GM10847 (cell line): ENCODE results near the gene OR10A5.

Experiments used
- POLR2A ChIP-seq: IDR thresholded peaks from 2 replicates; pipeline ENCODE4 v1.6.1; 2011; ENCODE audit not compliant: insufficient read length; ENCODE audit errors: extremely low read depth

The OR10A5 gene

DNA sequence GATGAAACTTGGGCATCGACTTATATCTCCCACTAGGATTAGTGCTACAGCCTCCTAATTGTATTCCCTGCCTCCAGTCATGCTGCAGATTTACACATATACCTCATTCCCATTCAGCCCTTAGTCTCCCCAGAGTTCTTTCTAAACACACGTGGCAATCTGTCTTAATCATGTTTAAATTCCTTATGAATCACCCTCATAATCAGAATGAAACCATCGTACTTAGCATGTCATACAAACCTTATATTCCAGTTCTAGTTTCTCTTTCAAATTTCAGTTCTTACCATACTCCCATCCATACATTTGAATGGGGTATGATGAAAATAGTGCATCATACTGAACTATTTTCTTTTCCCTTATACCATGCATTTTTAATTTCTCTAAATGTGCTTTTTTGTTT lies 11.4 kb downstream of the OR10A5 start:
- no peak for TF ChIP-seq POLR2A

DNA sequence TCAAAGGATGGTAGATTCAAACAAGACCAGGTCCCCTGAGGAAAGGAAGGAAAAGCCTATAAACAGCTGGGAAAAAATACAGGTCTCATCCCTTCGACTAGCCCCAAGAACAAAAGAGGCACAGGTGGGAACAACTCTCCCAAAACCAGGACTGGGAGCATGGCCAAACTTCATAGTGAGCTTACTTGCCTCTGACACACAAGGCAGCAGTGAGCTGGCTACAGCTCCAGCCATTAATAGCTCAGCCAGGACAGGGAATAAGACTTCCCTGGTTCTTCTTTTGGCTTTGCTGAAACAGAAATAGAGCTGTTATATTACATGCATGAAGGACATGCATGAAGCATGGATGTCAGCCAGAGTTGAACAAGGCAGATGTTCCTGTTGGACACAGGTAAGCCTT lies 17.5 kb downstream of the OR10A5 start, which contains the start of gene OR10A2:
OR10A2 (plus strand) TSS at position 97 of the 400 bp plus-strand sequence. CDS start 6,698 bp downstream, outside the sequence.
- TF ChIP-seq POLR2A: no peak

DNA sequence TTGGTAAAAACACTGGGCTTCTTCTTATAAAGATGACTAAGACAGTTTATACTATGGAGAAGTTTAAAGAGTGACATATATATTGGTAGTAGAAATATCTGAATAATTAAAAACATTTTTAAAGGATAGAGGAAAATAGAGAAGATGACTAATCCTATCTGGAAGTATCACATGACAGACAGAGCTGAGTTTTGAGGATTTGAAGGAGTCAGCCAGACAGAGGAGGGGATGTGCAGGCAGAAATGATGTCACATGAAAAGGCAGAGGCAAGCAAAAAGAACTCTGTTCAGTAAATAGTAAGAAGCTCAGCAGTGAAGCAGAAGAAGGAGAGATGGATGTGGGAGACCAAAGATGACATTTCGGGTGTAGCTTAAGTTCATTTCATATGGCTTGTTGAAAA lies 19.0 kb downstream of the OR10A5 start:
- TF ChIP-seq POLR2A: no peak

DNA sequence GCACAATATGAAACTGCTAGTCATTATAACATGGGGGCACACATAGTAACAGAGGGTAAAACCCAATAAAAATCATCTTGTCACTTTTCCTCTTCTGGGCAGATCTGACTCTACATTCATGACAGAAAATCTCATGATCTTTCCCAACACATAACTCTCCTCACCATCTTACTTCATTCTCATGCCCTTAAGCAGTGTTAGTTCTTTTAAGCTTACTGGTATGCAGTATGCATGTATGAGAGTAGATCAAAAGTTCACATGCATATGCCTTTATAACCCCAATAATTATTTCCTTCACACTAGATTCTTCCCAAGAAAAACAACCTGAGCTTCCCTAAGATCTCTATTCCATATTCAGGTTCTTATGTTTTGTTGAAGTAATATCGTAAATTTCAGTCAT lies 25.8 kb downstream of the OR10A5 start:
- no peak for TF ChIP-seq POLR2A

DNA sequence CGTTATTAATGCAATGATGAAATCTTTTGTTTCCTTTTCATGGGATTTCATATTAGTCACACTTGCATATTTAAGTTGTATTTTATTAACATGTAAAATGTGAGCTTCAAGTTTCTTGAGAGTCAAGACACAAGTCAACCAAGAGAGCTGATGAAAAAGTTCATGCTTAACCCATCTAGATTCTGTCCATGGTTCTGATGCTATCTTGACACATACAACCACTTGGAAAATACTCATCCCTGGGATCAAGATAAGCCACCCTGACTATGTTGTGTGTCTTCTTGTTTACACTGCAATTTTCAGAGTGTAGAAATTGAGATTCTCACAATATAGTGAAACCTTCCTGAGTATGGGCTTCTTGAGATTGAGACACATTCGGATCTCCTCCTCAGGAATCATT lies 30.3 kb downstream of the OR10A5 start:
- TF ChIP-seq POLR2A: no peak

DNA sequence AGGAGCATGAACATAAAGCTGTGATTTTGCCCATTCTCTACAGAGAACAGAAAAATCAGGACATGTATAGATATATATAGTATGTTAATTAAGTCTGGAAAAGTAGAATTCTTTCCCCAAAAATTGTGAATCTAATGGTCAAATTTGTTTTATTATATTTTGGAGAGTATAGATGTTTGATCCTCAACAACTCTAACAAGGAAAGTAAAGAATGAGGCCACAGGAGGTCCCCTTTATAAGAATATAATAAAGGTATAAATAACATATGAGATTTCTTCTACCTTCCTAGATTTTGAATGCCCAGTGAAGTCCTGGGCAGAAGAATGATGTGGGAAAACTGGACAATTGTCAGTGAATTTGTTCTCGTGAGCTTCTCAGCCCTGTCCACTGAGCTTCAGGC lies 30.8 kb downstream of the OR10A5 start, which contains the start of gene OR10A4:
OR10A4 (plus strand) TSS at position 301 of the 400 bp plus-strand sequence; CDS start at position 324, 23 bp downstream.
- TF ChIP-seq POLR2A: no peak

DNA sequence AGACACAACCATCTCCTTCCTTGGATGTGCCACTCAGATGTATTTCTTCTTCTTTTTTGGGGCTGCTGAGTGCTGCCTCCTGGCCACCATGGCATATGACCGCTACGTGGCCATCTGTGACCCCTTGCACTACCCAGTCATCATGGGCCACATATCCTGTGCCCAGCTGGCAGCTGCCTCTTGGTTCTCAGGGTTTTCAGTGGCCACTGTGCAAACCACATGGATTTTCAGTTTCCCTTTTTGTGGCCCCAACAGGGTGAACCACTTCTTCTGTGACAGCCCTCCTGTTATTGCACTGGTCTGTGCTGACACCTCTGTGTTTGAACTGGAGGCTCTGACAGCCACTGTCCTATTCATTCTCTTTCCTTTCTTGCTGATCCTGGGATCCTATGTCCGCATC lies 31.4 kb downstream of the OR10A5 start:
- TF ChIP-seq POLR2A: no peak

DNA sequence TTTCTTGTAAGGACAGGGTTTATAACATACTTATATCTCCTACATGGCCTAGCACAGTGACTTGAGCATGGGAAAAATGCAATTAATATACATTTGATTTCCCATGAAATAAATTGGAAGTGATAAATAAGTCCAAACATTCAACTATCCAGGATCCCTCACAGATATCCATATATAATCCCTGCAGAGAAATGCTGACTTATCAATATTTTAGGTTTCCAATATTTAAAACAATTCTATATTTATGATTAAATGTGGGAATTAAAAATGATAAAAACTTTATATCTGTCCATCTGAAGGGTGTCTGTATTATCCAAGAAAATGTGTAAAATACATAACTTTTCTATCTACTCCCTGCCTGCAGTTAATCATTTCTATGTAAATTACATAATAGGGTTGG lies 37.3 kb downstream of the OR10A5 start:
- TF ChIP-seq POLR2A: no peak

DNA sequence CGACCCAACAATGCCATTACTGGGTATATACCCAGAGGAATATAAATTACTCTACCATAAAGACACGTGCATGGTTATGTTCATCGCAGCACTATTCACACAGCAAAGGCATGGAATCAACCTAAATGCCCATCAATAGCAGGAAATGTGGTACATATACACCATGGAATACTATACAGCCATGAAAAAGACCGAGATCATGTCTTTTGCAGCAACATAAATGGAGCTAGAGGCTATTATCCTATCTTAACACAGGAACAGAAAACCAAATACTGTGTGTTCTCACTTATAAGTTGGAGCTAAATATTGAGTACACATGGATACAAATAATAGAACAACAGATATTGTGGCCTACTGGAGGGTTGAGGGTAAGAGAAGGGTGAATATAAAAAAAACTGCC lies 43.3 kb downstream of the OR10A5 start:
- TF ChIP-seq POLR2A: no peak

DNA sequence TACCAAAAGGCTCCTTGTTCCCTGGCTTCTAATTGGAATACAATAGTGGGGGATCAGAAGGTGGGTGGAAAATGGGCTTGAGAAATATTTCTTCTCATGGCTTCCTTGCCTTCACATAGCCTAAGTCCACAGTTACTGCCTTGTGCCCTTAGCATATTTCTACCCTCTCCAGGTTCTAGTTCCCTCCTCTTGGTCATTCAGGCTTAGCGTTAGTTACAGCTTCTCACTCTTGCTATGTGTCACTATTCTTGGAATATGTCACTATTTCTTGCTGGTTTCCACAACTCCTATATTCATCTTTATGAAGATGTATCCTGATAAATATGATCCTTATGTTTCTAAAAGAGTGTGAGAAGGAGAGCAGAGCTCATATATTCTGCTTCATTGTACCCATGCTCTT lies 44.4 kb downstream of the OR10A5 start:
- no peak for TF ChIP-seq POLR2A

DNA sequence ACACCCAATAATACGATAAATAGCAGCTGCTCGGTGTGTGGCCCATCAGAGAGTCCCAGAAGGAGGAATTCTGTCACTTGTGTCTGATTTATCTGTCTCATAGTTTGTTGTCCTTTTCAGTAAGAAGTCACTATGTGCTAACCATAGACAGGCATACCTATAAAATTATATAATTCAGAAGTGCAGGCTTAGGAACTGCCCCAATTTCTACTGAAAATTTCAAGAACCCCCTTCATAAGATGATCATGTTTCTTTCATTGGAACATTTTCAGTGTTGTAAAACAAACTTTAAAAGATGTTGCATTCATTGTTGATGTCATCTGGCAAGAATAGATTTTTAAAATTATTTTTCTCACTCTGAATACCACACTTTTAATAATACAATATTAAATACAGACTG lies 46.9 kb downstream of the OR10A5 start, which contains the start of gene OR2D2:
OR2D2 (minus strand) TSS at position 101 of the 400 bp plus-strand sequence; CDS start at position 101, 0 bp downstream.
- TF ChIP-seq POLR2A: no peak

DNA sequence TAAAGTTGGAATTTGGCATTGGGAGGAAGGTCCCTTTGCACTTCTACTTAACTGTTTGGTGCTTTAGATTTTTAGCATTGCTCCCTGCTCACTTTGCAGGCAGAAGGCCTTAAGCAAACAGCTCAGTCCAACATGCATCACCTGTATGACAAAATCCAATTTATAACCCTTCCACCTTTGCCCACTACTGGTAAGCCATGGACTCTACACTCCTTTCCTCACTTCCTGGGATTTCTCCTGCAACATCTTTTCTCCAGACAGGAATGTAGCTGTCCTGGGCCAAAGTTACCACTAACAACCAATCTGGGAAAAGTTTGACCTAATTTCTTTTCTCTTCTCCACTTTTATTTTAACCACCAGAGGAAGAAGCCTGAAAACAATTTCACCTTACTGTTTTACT lies 48.6 kb downstream of the OR10A5 start:
- no peak for TF ChIP-seq POLR2A

DNA sequence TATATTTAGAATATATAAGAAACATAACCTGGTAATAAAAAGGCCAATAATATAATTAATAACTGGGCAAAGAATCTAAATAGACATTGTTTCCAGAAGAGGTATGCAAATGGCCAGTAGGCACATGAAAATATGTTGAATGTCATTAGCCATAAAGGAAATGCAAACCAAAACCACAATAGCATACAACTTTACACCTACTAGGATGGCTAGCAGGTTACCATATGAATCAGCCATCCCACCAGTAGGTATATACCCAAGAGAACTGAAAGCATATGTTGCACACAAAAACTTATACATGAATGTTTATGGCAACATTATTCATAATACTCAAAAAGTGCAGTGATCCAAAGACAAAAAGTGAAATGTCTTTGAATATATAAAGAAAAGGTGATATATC lies 49.5 kb downstream of the OR10A5 start:
- no peak for TF ChIP-seq POLR2A
